Mesendoderm (in vitro differentiated cells): ENCODE results near the gene PAK5.

Source experiments
- DNase-seq: peaks from one replicate; pipeline ENCODE4 v3.0.0; 2013
- H2AK5ac ChIP-seq: 2 replicates; pipeline ENCODE4 v1.6.1; 2013; ENCODE audit warnings: low read length, inconsistent platforms
- H2BK120ac ChIP-seq: 2 replicates; pipeline ENCODE4 v1.6.1; 2013; ENCODE audit warnings: low read depth, mild to moderate bottlenecking, low read length, moderate library complexity, mixed read lengths
- H2BK15ac ChIP-seq: replicated peaks from 2 replicates; pipeline ENCODE4 v1.6.1; 2013; ENCODE audit warnings: low read depth, mild to moderate bottlenecking, moderate library complexity
- H2BK5ac ChIP-seq: 2 replicates; pipeline ENCODE4 v1.6.1; 2013; ENCODE audit warnings: low read length, inconsistent platforms
- H3K18ac ChIP-seq: 2 replicates; pipeline ENCODE4 v1.6.1; 2013; ENCODE audit warnings: mild to moderate bottlenecking, low read length, mixed read lengths
- H3K23ac ChIP-seq: one replicate; pipeline ENCODE4 v1.6.1; 2013; ENCODE audit warnings: low read length
- H3K27ac ChIP-seq: 2 replicates; pipeline ENCODE4 v1.5.1; 2013; ENCODE audit warnings: low read depth, mild to moderate bottlenecking, inconsistent platforms, low read length, moderate library complexity
- H3K27me3 ChIP-seq: 2 replicates; pipeline ENCODE4 v1.6.1; 2013; ENCODE audit warnings: low read length, control low read depth, mild to moderate bottlenecking, inconsistent platforms; ENCODE audit not compliant: insufficient read depth, poor library complexity
- H3K36me3 ChIP-seq: 2 replicates; pipeline ENCODE4 v1.6.1; 2013; ENCODE audit warnings: low read length, inconsistent platforms; ENCODE audit not compliant: control insufficient read depth, insufficient read depth
- H3K4ac ChIP-seq: one replicate; pipeline ENCODE4 v1.6.1; 2013; ENCODE audit warnings: low read depth, mild to moderate bottlenecking, low read length, moderate library complexity
- H3K4me1 ChIP-seq: 2 replicates; pipeline ENCODE4 v1.6.1; 2013; ENCODE audit warnings: low read depth, low read length, inconsistent platforms; ENCODE audit not compliant: control insufficient read depth
- H3K4me2 ChIP-seq: 2 replicates; pipeline ENCODE4 v1.6.1; 2013; ENCODE audit warnings: low read length
- H3K4me3 ChIP-seq: 2 replicates; pipeline ENCODE4 v1.5.1; 2013; ENCODE audit warnings: mild to moderate bottlenecking, low read length
- H3K56ac ChIP-seq: one replicate; pipeline ENCODE4 v1.6.1; 2013; ENCODE audit warnings: low read length
- H3K79me1 ChIP-seq: 2 replicates; pipeline ENCODE4 v1.6.1; 2013; ENCODE audit warnings: low read length, inconsistent platforms
- H3K79me2 ChIP-seq: 2 replicates; pipeline ENCODE4 v1.6.1; 2013; ENCODE audit warnings: mild to moderate bottlenecking, low read length; ENCODE audit not compliant: control insufficient read depth, insufficient read depth
- H3K9ac ChIP-seq: 2 replicates; pipeline ENCODE4 v1.6.1; 2013; ENCODE audit warnings: low read length, inconsistent platforms
- H4K5ac ChIP-seq: one replicate; pipeline ENCODE4 v1.6.1; 2013; ENCODE audit warnings: low read length
- H4K8ac ChIP-seq: one replicate; pipeline ENCODE4 v1.6.1; 2013; ENCODE audit warnings: low read depth, mild to moderate bottlenecking, control low read depth, low read length, moderate library complexity
- WGBS: extraction: QIAGEN DNeasy Blood & Tissue Kit; methylation state at CpG from one replicate; pipeline ENCODE4 v1.1.7; 2013; ENCODE audit warnings: low lambda C conversion rate, missing lambda C conversion rate; ENCODE audit not compliant: insufficient coverage; ENCODE audit errors: extremely low coverage; 5-methylcytosine and 5-hydroxymethylcytosine counted together

The PAK5 gene

GRCh38 chr20:9637889-9638288 lies 201.0 kb downstream of the PAK5 start:
- Histone ChIP-seq H3K27me3 (no peaks in the 10 kb centered on the region), H4K8ac (no peak overlapping the region), H2AK5ac (no peak overlapping the region), H3K4ac (no peak overlapping the region), H3K9ac (no peak overlapping the region), H3K18ac (no peak overlapping the region), H3K4me2 (no peak overlapping the region), H3K23ac (no peak overlapping the region), H3K36me3 (no peaks in the 10 kb centered on the region), H3K27ac (no peak overlapping the region), H3K56ac (no peak overlapping the region), H3K4me1 (no peaks in the 10 kb centered on the region), H2BK15ac (no peak overlapping the region), H3K79me1 (no peaks in the 10 kb centered on the region), H2BK5ac (no peak overlapping the region), H2BK120ac (no peak overlapping the region), H3K79me2 (no peaks in the 10 kb centered on the region), H4K5ac (no peak overlapping the region), H3K4me3 (no peak overlapping the region)
- no peak for DNase-seq
- WGBS, result no CpG with 5 or more reads among the region's 2 CpGs

- no peak overlapping the region for H3K56ac ChIP-seq
- H3K23ac ChIP-seq, result no peak overlapping the region
- no peaks in the 10 kb centered on the region for H3K4me1 ChIP-seq
- H2BK120ac ChIP-seq, result no peak overlapping the region
- no peak overlapping the region for H4K8ac ChIP-seq
- H3K79me2 ChIP-seq, result no peaks in the 10 kb centered on the region
- no peaks in the 10 kb centered on the region for H3K27me3 ChIP-seq
- H3K27ac ChIP-seq, result no peak overlapping the region
- H3K18ac ChIP-seq, result no peak overlapping the region
- no peak overlapping the region for H3K4me3 ChIP-seq
- no peaks in the 10 kb centered on the region for H3K36me3 ChIP-seq
- no peak overlapping the region for H2BK5ac ChIP-seq
- no peak for DNase-seq
- no peaks in the 10 kb centered on the region for H3K79me1 ChIP-seq
- H3K9ac ChIP-seq, result no peak overlapping the region
- H2AK5ac ChIP-seq, result no peak overlapping the region
- no peak overlapping the region for H2BK15ac ChIP-seq
- WGBS, result no CpG with 5 or more reads among the region's 1 CpG
- H3K4ac ChIP-seq, result no peak overlapping the region
- no peak overlapping the region for H4K5ac ChIP-seq
- no peak overlapping the region for H3K4me2 ChIP-seq
These were observed 203.1 kb downstream of the PAK5 start for GRCh38 chr20:9635750-9636149.

GRCh38 chr20:9634327-9634726 lies 204.5 kb downstream of the PAK5 start:
- no peak overlapping the region for H3K4ac ChIP-seq
- no peak overlapping the region for H3K27ac ChIP-seq
- no peaks in the 10 kb centered on the region for H3K79me2 ChIP-seq
- H4K5ac ChIP-seq, result no peak overlapping the region
- no peaks in the 10 kb centered on the region for H3K79me1 ChIP-seq
- no peak overlapping the region for H3K9ac ChIP-seq
- no peak for DNase-seq
- H3K4me3 ChIP-seq, result no peak overlapping the region
- H2BK5ac ChIP-seq, result no peak overlapping the region
- H3K23ac ChIP-seq, result no peak overlapping the region
- no peaks in the 10 kb centered on the region for H3K36me3 ChIP-seq
- no peak overlapping the region for H2BK120ac ChIP-seq
- H2BK15ac ChIP-seq, result no peak overlapping the region
- H2AK5ac ChIP-seq, result no peak overlapping the region
- H3K4me2 ChIP-seq, result no peak overlapping the region
- H3K27me3 ChIP-seq, result no peaks in the 10 kb centered on the region
- no peak overlapping the region for H4K8ac ChIP-seq
- no peak overlapping the region for H3K18ac ChIP-seq
- H3K4me1 ChIP-seq, result no peaks in the 10 kb centered on the region
- no peak overlapping the region for H3K56ac ChIP-seq

- no peak overlapping the region for H3K27ac ChIP-seq
- H2BK120ac ChIP-seq, result no peak overlapping the region
- no peak overlapping the region for H3K4ac ChIP-seq
- no peak overlapping the region for H2BK5ac ChIP-seq
- no peaks in the 10 kb centered on the region for H3K4me1 ChIP-seq
- no peaks in the 10 kb centered on the region for H3K36me3 ChIP-seq
- no CpG with 5 or more reads among the region's 1 CpG for WGBS
- no peaks in the 10 kb centered on the region for H3K79me1 ChIP-seq
- no peak for DNase-seq
- no peak overlapping the region for H4K8ac ChIP-seq
- no peak overlapping the region for H3K18ac ChIP-seq
- H3K23ac ChIP-seq, result no peak overlapping the region
- no peak overlapping the region for H3K9ac ChIP-seq
- H2BK15ac ChIP-seq, result no peak overlapping the region
- H3K79me2 ChIP-seq, result no peaks in the 10 kb centered on the region
- no peak overlapping the region for H4K5ac ChIP-seq
- no peak overlapping the region for H3K4me2 ChIP-seq
- no peaks in the 10 kb centered on the region for H3K27me3 ChIP-seq
- no peak overlapping the region for H2AK5ac ChIP-seq
- H3K4me3 ChIP-seq, result no peak overlapping the region
- H3K56ac ChIP-seq, result no peak overlapping the region
These were observed 205.9 kb downstream of the PAK5 start for GRCh38 chr20:9632991-9633390.

- no peak overlapping the region for H3K4me3 ChIP-seq
- H4K5ac ChIP-seq, result no peak overlapping the region
- H3K27ac ChIP-seq, result no peak overlapping the region
- no peak overlapping the region for H3K4ac ChIP-seq
- no peak overlapping the region for H2AK5ac ChIP-seq
- H3K36me3 ChIP-seq, result no peaks in the 10 kb centered on the region
- H3K4me1 ChIP-seq, result no peaks in the 10 kb centered on the region
- no peak overlapping the region for H2BK120ac ChIP-seq
- no peak overlapping the region for H3K4me2 ChIP-seq
- no peak overlapping the region for H4K8ac ChIP-seq
- no CpG with 5 or more reads among the region's 4 CpGs for WGBS
- no peak overlapping the region for H3K23ac ChIP-seq
- H2BK15ac ChIP-seq, result no peak overlapping the region
- H3K27me3 ChIP-seq, result no peaks in the 10 kb centered on the region
- no peaks in the 10 kb centered on the region for H3K79me2 ChIP-seq
- no peak for DNase-seq
- no peak overlapping the region for H3K18ac ChIP-seq
- H3K56ac ChIP-seq, result no peak overlapping the region
- H2BK5ac ChIP-seq, result no peak overlapping the region
- H3K9ac ChIP-seq, result no peak overlapping the region
- no peaks in the 10 kb centered on the region for H3K79me1 ChIP-seq
These were observed 206.6 kb downstream of the PAK5 start for GRCh38 chr20:9632265-9632664.

- no CpG with 5 or more reads among the region's 2 CpGs for WGBS
- no peaks in the 10 kb centered on the region for H3K36me3 ChIP-seq
These were observed 208.3 kb downstream of the PAK5 start for GRCh38 chr20:9630554-9630953.

More at GRCh38 chr20:9630554-9630953, 208.3 kb downstream of the PAK5 start:
- no peak for DNase-seq
- no peak overlapping the region for H3K18ac ChIP-seq
- no peak overlapping the region for H2BK120ac ChIP-seq
- no peak overlapping the region for H4K8ac ChIP-seq
- H3K4ac ChIP-seq, result no peak overlapping the region
- no peak overlapping the region for H3K4me3 ChIP-seq
- no peak overlapping the region for H3K27ac ChIP-seq
- no peak overlapping the region for H3K56ac ChIP-seq
- no peaks in the 10 kb centered on the region for H3K27me3 ChIP-seq
- no peaks in the 10 kb centered on the region for H3K79me1 ChIP-seq
- no peak overlapping the region for H2BK15ac ChIP-seq
- no peak overlapping the region for H3K9ac ChIP-seq
- no peaks in the 10 kb centered on the region for H3K4me1 ChIP-seq
- no peak overlapping the region for H3K23ac ChIP-seq
- no peaks in the 10 kb centered on the region for H3K79me2 ChIP-seq
- no peak overlapping the region for H4K5ac ChIP-seq
- no peak overlapping the region for H2AK5ac ChIP-seq
- no peak overlapping the region for H3K4me2 ChIP-seq
- no peak overlapping the region for H2BK5ac ChIP-seq
